HFF-Myc (cell line): ENCODE data around the gene TNS1.

Experiments
- DNase-seq: peaks from one replicate; pipeline ENCODE4 v3.0.0-alpha.2; 2011; ENCODE audit warnings: low read depth; ENCODE audit errors: extremely low read depth
- H3K4me3 ChIP-seq: replicated peaks from 2 replicates; pipeline ENCODE4 v1.5.1; 2011; ENCODE audit warnings: low read depth, mild to moderate bottlenecking, control low read depth, low read length
- CTCF ChIP-seq: IDR thresholded peaks from 2 replicates; pipeline ENCODE4 v1.5.1; 2012; ENCODE audit warnings: mild to moderate bottlenecking, low read depth, low read length, control low read depth; ENCODE audit errors: missing control alignments

Gene TNS1

GRCh38 chr2:217753460-217754200 lies 249.2 kb downstream of the TNS1 start:
- H3K4me3 ChIP-seq, result no peak overlapping the region
- TF ChIP-seq CTCF, result no peak
- no peak for DNase-seq

- DNase-seq, result no peak
- no peak overlapping the region for H3K4me3 ChIP-seq
- TF ChIP-seq CTCF, result no peak
Observed at GRCh38 chr2:217752714-217753459, 249.9 kb downstream of the TNS1 start.

GRCh38 chr2:217751952-217752351 lies 250.8 kb downstream of the TNS1 start:
- TF ChIP-seq CTCF, result no peak
- H3K4me3 ChIP-seq, result no peak overlapping the region
- no peak for DNase-seq

GRCh38 chr2:217751192-217751591 lies 251.6 kb downstream of the TNS1 start:
- no peak for TF ChIP-seq CTCF
- no peak overlapping the region for H3K4me3 ChIP-seq
- DNase-seq, result no peak
